ENCODE data around the gene SLC31A1. TPM values are rescaled to one million over a fixed set of nuclear protein-coding genes. Genes with fewer than 3 reads are reported as not detected.

The SLC31A1 gene
- total and polyA plus RNA-seq, 4 donors = 13.9 to 39.3 (median 18.2) TPM

DNA sequence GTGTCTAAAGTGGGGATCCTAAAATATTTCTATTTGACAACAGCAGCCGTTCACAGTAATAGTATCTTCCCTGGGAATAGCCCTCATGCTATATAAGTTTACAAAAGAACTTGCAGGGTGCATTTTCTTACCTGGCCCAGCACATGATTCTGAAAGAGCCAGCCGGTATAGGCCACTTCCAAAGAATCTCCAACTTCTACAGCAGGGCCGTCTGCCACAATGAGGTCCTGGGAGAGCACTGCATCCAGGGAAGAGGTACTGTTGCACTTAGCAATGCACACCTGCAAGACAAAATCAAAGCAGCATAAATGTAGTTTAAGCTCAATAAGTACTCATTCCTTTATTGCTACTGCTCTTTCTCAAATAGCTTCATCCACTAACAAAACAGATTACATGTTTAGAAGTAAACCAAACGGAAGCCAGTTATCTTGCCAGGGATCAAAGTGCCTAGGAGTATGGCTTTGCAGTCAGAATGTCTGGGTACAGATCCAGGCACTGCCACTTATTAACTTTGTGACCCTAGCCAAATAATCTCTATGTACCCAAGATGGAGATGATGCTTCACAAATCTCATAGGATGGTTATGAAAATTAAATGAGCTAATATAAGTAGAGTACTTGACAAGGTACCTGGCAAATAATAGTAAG is 21.5 kb upstream of the SLC31A1 start:
- no peak overlapping the region for H3K9ac ChIP-seq (ENCODE audit: insufficient read depth in 1 of 2, low read length in 2 of 2)
- H3K27ac ChIP-seq (ENCODE audit: low read depth in 1 of 2, low read length in 1 of 2) = no peak overlapping the region
- no peak for ATAC-seq (ENCODE audit: insufficient read depth, low FRiP score)
- no peak overlapping the region for H3K4me3 ChIP-seq
- H3K9me3 ChIP-seq (ENCODE audit: control insufficient read depth in 4 of 4, insufficient read depth in 3 of 4, low read length in 3 of 4) = no peaks in the 10 kb centered on the region
- peaks cover 11 to 30% (median 26%) of the 10 kb centered on the region in 4 donors for H3K36me3 ChIP-seq (ENCODE audit: control insufficient read depth in 4 of 4, insufficient read depth in 4 of 4, low read length in 4 of 4)
- TF ChIP-seq, protein P1, sequence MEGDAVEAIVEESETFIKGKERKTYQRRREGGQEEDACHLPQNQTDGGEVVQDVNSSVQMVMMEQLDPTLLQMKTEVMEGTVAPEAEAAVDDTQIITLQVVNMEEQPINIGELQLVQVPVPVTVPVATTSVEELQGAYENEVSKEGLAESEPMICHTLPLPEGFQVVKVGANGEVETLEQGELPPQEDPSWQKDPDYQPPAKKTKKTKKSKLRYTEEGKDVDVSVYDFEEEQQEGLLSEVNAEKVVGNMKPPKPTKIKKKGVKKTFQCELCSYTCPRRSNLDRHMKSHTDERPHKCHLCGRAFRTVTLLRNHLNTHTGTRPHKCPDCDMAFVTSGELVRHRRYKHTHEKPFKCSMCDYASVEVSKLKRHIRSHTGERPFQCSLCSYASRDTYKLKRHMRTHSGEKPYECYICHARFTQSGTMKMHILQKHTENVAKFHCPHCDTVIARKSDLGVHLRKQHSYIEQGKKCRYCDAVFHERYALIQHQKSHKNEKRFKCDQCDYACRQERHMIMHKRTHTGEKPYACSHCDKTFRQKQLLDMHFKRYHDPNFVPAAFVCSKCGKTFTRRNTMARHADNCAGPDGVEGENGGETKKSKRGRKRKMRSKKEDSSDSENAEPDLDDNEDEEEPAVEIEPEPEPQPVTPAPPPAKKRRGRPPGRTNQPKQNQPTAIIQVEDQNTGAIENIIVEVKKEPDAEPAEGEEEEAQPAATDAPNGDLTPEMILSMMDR (IDR thresholded peaks at IDR 0.05; ENCODE audit: control extremely low read depth, extremely low read depth) = no peak
- WGBS, 2 donors = 74 to 81% methylated on average over 4 of the region's 4 CpGs
- no peaks in the 10 kb centered on the region for H3K27me3 ChIP-seq (ENCODE audit: control insufficient read depth in 3 of 3, insufficient read depth in 3 of 3, low read length in 2 of 3)
- DNase-seq = no peak
- H3K4me1 ChIP-seq (ENCODE audit: control insufficient read depth in 5 of 5, insufficient read depth in 5 of 5, low read length in 5 of 5) = no peaks in the 10 kb centered on the region

DNA sequence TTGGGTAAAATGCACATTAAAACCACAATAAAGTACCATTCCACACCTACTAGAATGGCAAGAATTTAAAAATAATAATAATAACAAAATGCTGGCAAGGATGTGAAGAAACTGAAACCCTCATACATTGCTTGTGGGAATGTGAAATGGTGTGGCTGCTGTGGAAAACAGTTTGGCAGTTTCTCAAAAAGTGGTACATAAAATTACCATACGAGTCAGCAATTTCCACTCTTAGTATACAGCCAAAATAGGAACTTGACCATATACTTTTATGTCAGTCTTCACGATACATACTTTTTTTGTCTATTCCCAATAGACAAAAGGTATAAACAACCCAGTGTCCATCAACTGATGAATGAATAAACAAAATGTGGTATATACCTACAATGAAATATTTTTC is 15.9 kb upstream of the SLC31A1 start:
- WGBS, 2 donors = 43 to 80% methylated on average over 2 of the region's 2 CpGs
- no peak overlapping the region for H3K27ac ChIP-seq (ENCODE audit: low read depth in 1 of 2, low read length in 1 of 2)
- H3K36me3 ChIP-seq (ENCODE audit: control insufficient read depth in 4 of 4, insufficient read depth in 4 of 4, low read length in 4 of 4) = peaks cover 10 to 25% (median 21%) of the 10 kb centered on the region in 4 donors
- H3K4me3 ChIP-seq = no peak overlapping the region
- DNase-seq (no peak), ATAC-seq (ENCODE audit: insufficient read depth, low FRiP score) (no peak)
- TF ChIP-seq, protein P1 (IDR thresholded peaks at IDR 0.05; ENCODE audit: control extremely low read depth, extremely low read depth) = no peak
- no peaks in the 10 kb centered on the region for H3K9me3 ChIP-seq (ENCODE audit: control insufficient read depth in 4 of 4, insufficient read depth in 3 of 4, low read length in 3 of 4)
- H3K4me1 ChIP-seq (ENCODE audit: control insufficient read depth in 5 of 5, insufficient read depth in 5 of 5, low read length in 5 of 5) = no peaks in the 10 kb centered on the region
- no peaks in the 10 kb centered on the region for H3K27me3 ChIP-seq (ENCODE audit: control insufficient read depth in 3 of 3, insufficient read depth in 3 of 3, low read length in 2 of 3)
- no peak overlapping the region for H3K9ac ChIP-seq (ENCODE audit: insufficient read depth in 1 of 2, low read length in 2 of 2)

DNA sequence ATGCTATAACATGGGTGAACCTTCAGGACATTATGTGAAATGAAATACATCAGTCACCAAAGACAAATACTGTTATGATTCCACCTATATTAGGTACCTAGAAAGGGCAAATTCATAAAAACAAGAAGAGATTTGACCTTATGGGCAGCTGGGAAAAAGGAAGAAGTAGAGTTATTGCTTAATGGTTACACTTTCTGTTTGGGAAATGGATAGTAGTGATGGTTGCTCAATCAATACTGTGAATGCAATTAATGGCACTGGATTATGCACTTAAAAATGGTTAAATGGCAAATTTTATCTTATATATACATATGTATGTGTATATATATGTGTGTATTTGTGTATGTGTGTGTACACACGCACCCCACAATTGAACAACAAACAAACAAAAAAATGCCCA is 15.5 kb upstream of the SLC31A1 start:
- TF ChIP-seq, protein P1 (IDR thresholded peaks at IDR 0.05; ENCODE audit: control extremely low read depth, extremely low read depth) = no peak
- no peaks in the 10 kb centered on the region for H3K27me3 ChIP-seq (ENCODE audit: control insufficient read depth in 3 of 3, insufficient read depth in 3 of 3, low read length in 2 of 3)
- no peaks in the 10 kb centered on the region for H3K4me1 ChIP-seq (ENCODE audit: control insufficient read depth in 5 of 5, insufficient read depth in 5 of 5, low read length in 5 of 5)
- DNase-seq (no peak), ATAC-seq (ENCODE audit: insufficient read depth, low FRiP score) (peak; percentile 11)
- no peak overlapping the region for H3K9ac ChIP-seq (ENCODE audit: insufficient read depth in 1 of 2, low read length in 2 of 2)
- H3K36me3 ChIP-seq (ENCODE audit: control insufficient read depth in 4 of 4, insufficient read depth in 4 of 4, low read length in 4 of 4) = peaks cover 14 to 28% (median 21%) of the 10 kb centered on the region in 4 donors
- H3K4me3 ChIP-seq = no peak overlapping the region
- WGBS, 2 donors = 96 to 100% methylated on average over 1 of the region's 1 CpG
- no peaks in the 10 kb centered on the region for H3K9me3 ChIP-seq (ENCODE audit: control insufficient read depth in 4 of 4, insufficient read depth in 3 of 4, low read length in 3 of 4)
- no peak overlapping the region for H3K27ac ChIP-seq (ENCODE audit: low read depth in 1 of 2, low read length in 1 of 2)

DNA sequence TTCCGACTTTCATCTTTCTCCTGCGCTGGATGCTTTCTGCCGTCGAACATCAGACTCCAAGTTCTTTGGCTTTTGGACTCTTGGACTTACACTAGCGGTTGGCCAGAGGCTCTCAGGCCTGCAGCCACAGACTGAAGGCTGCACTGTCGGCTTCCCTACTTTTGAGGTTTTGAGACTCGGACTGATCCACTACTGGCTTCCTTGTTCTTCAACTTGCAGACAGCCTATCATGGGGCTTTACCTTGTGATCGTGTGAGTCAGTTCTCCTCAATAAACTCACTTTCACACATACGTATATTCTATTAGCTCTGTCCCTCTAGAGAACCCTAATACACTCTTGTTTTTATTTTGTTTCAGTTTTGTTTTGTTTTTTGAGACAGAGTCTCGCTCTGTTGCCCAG is 10.5 kb upstream of the SLC31A1 start:
- TF ChIP-seq, protein P1 (IDR thresholded peaks at IDR 0.05; ENCODE audit: control extremely low read depth, extremely low read depth) = no peak
- no peak overlapping the region for H3K4me3 ChIP-seq
- H3K4me1 ChIP-seq (ENCODE audit: control insufficient read depth in 5 of 5, insufficient read depth in 5 of 5, low read length in 5 of 5) = peaks cover 0 to 8% (median 0%) of the 10 kb centered on the region in 5 donors
- no peaks in the 10 kb centered on the region for H3K9me3 ChIP-seq (ENCODE audit: control insufficient read depth in 4 of 4, insufficient read depth in 3 of 4, low read length in 3 of 4)
- no peak overlapping the region for H3K9ac ChIP-seq (ENCODE audit: insufficient read depth in 1 of 2, low read length in 2 of 2)
- ATAC-seq (ENCODE audit: insufficient read depth, low FRiP score) (no peak), DNase-seq (no peak)
- 93 to 96% methylated on average over 10 of the region's 10 CpGs for WGBS, 2 donors
- no peak overlapping the region for H3K27ac ChIP-seq (ENCODE audit: low read depth in 1 of 2, low read length in 1 of 2)
- H3K36me3 ChIP-seq (ENCODE audit: control insufficient read depth in 4 of 4, insufficient read depth in 4 of 4, low read length in 4 of 4) = peaks cover 8 to 20% (median 12%) of the 10 kb centered on the region in 4 donors
- H3K27me3 ChIP-seq (ENCODE audit: control insufficient read depth in 3 of 3, insufficient read depth in 3 of 3, low read length in 2 of 3) = no peaks in the 10 kb centered on the region

All from lung (tissue), 12 donors.